Heart right ventricle (tissue), 16 donors: Measurements from ENCODE around the gene SUSD4. TPM values are rescaled to one million over a fixed set of nuclear protein-coding genes. Genes with fewer than 3 reads are reported as not detected.

ENCODE experiments used
- ATAC-seq, 8 donors: fragments of 200-7000 bp; cut with Tn5 transposase; one replicate each; pipeline ENCODE4 v1.9.1; 2020; ENCODE audit warnings: mild to moderate bottlenecking in 8 of 8, moderate library complexity in 8 of 8, moderate number of reproducible peaks in 1 of 8
- DNase-seq, 2 donors: peaks; one replicate each; pipeline ENCODE4 v3.0.0-alpha.2; 2020
- H3K27ac ChIP-seq, 10 donors: fragments of 200-600 bp; sonication (generic) in 2 of 10; one replicate each; pipeline versions ENCODE4 v1.5.0 to v1.8.0; 2020 to 2022; ENCODE audit warnings: mild to moderate bottlenecking in 3 of 10
- H3K27me3 ChIP-seq, 7 donors: fragments of 200-600 bp; one replicate each; pipeline ENCODE4 v1.8.0; 2021 to 2022; ENCODE audit warnings: mild to moderate bottlenecking in 2 of 7
- H3K36me3 ChIP-seq, 9 donors: fragments of 200-600 bp; sonication (generic) in 1 of 9; one replicate each; pipeline versions ENCODE4 v1.5.0 to v1.8.0; 2020 to 2022; ENCODE audit warnings: mild to moderate bottlenecking in 2 of 9
- H3K4me1 ChIP-seq, 9 donors: fragments of 200-600 bp; sonication (generic) in 1 of 9; one replicate each; pipeline versions ENCODE4 v1.5.0 to v1.8.0; 2020 to 2022; ENCODE audit warnings: mild to moderate bottlenecking in 4 of 9
- H3K4me3 ChIP-seq, 10 donors: fragments of 200-600 bp; sonication (generic) in 2 of 10; one replicate each; pipeline versions ENCODE4 v1.5.0 to v1.8.0; 2020 to 2022; ENCODE audit warnings: mild to moderate bottlenecking in 7 of 10, moderate library complexity in 2 of 10
- H3K9me3 ChIP-seq, 11 donors: fragments of 200-600 bp in 10 of 11; sonication (generic) in 2 of 11; one replicate each; pipeline versions ENCODE4 v1.5.0 to v1.8.0; 2013 to 2022; ENCODE audit warnings: mild to moderate bottlenecking in 2 of 11, control low read depth in 1 of 11, moderate library complexity in 1 of 11
- WGBS, 2 donors: extraction: QIAGEN DNeasy Blood & Tissue Kit; methylation state at CpG; one replicate each; pipeline ENCODE4 v1.1.7; 2013; ENCODE audit warnings: inconsistent platforms in 1 of 2; 5-methylcytosine and 5-hydroxymethylcytosine counted together
- intact Hi-C, 10 donors: fragments of 100-400 bp; cut with DNase I; formaldehyde crosslinking; loops; one replicate each; pipeline versions ENCODE4 v1.11.1 to v1.14.2; 2022
- polyA plus RNA-seq, 2 donors: library from polyadenylated mRNA; stranded (reverse); fragments of 200-250 nt; gene quantifications; one replicate each; pipeline ENCODE4 v1.2.3, GENCODE V29; 2013
- total RNA-seq, 10 donors: library from RNA; stranded (reverse); fragmentation: NEBNext Ultra II Directional in 3 of 10; extraction: Animal tissue kit (Norgen Biotek cat#: 25700) in 3 of 10; gene quantifications; one replicate each; pipeline versions ENCODE4 v1.2.1 to v1.2.4, GENCODE V29; 2021 to 2023
- TF ChIP-seq, protein P1 (sequence below), 9 donors: fragments of 200-600 bp; sonication (generic) in 2 of 9; IDR thresholded peaks; one replicate each; pipeline versions ENCODE4 v1.5.0 to v1.8.0; 2021 to 2022; ENCODE audit warnings: antibody characterized with exemption in 9 of 9, mild to moderate bottlenecking in 5 of 9, moderate library complexity in 1 of 9
- donor health status: Arrhythmogenic right ventricular cardiomyopathy.
- donor health status: ischemic (EF 13 %, LVEDD 7.1; RV severe dilation, severe dysfunction).
- donor health status: healthy with polysubstance abuse.
- donor health status: DM: no; HTN: yes; CAD: no.
- donor health status: DM: no; HTN: no; CAD: no.
- donor health status: ischemic (EF 25% LVEDD 6.9; RV normal size, moderate dysfunction).
- donor health status: ischemic (EF 25% LVEDD 5.7; RV mildly dilated, moderate dysfunction).
- donor health status: healthy.
- donor health status: DM: yes; HTN: yes; CAD: no.
- donor health status: Ischemic cardiomyopathy.
- donor health status: ischemic (EF 35%, LVEDD 5.7; RV mildly dilated, moderate dysfunction).
- donor health status: nonischemic (EF 11% LVEDD 7.7; RV severe dilation, severe dysfunction).
- donor health status: DM: yes; HTN: yes; CAD: no.
- donor health status: PGD.
- donor health status: ischemic (EF 29% LVEDD 5.4; RV normal size, mild dysfunction).
- donor health status: nonischemic (EF 23%, LVEDD 6.1; RV moderate dilation, normal function).

Gene SUSD4
- total and polyA plus RNA-seq, 12 donors: 0.99 to 36.5 (median 6.2) TPM

DNA sequence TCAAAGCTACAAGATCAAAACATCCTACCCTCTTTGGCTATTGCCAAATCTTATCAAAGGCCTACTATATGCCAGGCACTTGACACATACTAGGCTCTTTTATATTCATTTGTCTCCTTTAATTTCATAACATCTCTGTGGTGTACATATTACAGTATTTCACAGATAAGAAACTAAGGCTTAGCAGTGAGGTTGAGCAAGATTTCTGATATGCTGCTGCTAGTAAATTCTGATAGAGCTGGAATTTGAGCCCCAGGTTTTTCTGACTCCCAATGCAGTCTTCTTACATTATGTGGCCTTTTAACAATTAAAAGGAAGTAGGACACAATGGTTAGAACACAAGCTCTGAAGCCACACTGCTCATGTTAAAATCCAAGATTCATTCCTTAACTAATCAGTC lies 46.1 kb upstream of the SUSD4 start:
- H3K4me1 ChIP-seq: no peaks in the 10 kb centered on the region
- TF ChIP-seq, protein P1, sequence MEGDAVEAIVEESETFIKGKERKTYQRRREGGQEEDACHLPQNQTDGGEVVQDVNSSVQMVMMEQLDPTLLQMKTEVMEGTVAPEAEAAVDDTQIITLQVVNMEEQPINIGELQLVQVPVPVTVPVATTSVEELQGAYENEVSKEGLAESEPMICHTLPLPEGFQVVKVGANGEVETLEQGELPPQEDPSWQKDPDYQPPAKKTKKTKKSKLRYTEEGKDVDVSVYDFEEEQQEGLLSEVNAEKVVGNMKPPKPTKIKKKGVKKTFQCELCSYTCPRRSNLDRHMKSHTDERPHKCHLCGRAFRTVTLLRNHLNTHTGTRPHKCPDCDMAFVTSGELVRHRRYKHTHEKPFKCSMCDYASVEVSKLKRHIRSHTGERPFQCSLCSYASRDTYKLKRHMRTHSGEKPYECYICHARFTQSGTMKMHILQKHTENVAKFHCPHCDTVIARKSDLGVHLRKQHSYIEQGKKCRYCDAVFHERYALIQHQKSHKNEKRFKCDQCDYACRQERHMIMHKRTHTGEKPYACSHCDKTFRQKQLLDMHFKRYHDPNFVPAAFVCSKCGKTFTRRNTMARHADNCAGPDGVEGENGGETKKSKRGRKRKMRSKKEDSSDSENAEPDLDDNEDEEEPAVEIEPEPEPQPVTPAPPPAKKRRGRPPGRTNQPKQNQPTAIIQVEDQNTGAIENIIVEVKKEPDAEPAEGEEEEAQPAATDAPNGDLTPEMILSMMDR (IDR thresholded peaks at IDR 0.05): no peak
- no peak for ATAC-seq
- no peak overlapping the region for H3K4me3 ChIP-seq
- DNase-seq: no peak
- intact Hi-C loops: no loop called here
- no peaks in the 10 kb centered on the region for H3K27me3 ChIP-seq
- H3K27ac ChIP-seq: no peak overlapping the region
- no peaks in the 10 kb centered on the region for H3K9me3 ChIP-seq
- no peaks in the 10 kb centered on the region for H3K36me3 ChIP-seq

DNA sequence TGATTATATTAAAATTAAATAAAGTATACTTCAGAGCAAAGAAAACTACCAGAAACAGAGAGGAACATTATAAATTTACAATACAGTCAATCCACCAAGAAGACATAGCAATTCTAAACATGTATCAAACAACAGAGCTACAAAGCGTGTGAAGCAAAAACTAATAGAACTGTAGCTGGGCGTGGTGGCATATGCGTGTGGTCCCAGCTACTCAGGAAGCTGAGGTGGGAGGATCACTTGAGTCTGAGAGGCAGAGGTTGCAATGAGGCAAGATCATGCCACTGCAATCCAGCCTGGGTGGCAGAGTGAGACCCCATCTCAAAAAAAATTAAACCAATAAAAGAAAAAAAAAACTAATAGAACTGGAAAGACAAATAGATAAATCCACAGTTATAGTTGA lies 41.5 kb upstream of the SUSD4 start:
- Histone ChIP-seq H3K36me3 (no peaks in the 10 kb centered on the region), H3K27ac (no peak overlapping the region), H3K9me3 (no peaks in the 10 kb centered on the region), H3K4me3 (no peak overlapping the region), H3K4me1 (peaks cover 0 to 10% (median 0%) of the 10 kb centered on the region in 9 donors), H3K27me3 (no peaks in the 10 kb centered on the region)
- ATAC-seq: no peak
- TF ChIP-seq, protein P1 (IDR thresholded peaks at IDR 0.05): no peak
- 79 to 80% methylated on average over 3 of the region's 3 CpGs for WGBS, 2 donors
- intact Hi-C loops: no loop called here
- no peak for DNase-seq

DNA sequence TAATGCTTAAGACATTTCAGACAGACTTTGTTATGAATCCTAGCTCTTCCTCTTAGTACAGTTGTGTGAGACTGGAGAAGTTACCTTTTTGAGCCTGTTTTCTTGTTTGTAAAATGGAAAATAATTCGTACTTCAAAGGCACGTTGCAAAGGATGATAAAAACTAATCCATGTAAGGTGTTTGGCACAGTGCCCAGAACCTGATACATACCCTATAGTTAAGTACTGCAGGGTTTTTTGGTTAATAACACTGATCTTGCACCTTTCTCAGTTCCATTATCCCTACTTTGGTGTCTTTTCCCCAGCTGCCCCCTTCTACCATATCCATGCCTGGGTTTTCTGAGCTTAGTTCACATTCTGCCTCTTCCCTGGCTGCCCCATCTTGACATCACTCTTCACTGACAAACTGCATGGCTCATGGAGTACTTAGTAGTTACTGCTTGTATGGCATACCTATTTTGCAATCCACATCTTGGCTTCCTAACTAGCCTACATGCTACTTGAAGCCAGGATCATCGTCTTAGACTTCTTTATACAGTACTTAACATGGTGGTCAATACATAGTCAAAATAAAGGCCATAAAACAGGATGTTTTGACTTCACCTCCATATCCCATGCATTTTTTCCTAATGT lies 39.3 kb upstream of the SUSD4 start:
- Histone ChIP-seq H3K9me3 (no peaks in the 10 kb centered on the region), H3K4me1 (peaks cover 0 to 10% (median 0%) of the 10 kb centered on the region in 9 donors), H3K4me3 (no peak overlapping the region), H3K27me3 (no peaks in the 10 kb centered on the region), H3K27ac (no peak overlapping the region), H3K36me3 (no peaks in the 10 kb centered on the region)
- ATAC-seq (no peak), DNase-seq (no peak)
- 67% methylated on average over 3 of the region's 3 CpGs for WGBS, 2 donors
- intact Hi-C loops: no loop called here
- TF ChIP-seq, protein P1 (IDR thresholded peaks at IDR 0.05): no peak

DNA sequence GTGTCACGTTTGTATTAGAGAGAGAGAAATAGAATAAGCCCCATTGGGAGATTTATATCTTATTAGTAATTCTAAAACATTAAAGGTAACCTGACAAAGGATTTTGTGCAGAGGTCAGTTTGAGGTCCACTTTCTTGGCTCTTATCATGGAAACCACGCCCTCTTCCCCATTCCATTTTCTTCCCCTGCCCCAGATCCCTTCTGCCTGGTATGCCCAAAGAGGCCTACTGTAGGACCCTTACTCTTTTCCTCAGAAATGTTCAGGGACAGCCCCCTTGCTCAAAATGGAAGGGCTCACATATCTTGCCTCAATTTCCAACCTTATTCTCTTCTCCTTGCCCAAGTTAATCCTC lies 38.8 kb upstream of the SUSD4 start:
- DNase-seq: no peak
- Histone ChIP-seq H3K9me3 (no peaks in the 10 kb centered on the region), H3K27ac (no peak overlapping the region), H3K27me3 (no peaks in the 10 kb centered on the region), H3K36me3 (no peaks in the 10 kb centered on the region), H3K4me1 (peaks cover 0 to 10% (median 0%) of the 10 kb centered on the region in 9 donors), H3K4me3 (no peak overlapping the region)
- WGBS, 2 donors: 76 to 77% methylated on average over 2 of the region's 2 CpGs
- intact Hi-C loops: no loop called here
- no peak for ATAC-seq
- TF ChIP-seq, protein P1 (IDR thresholded peaks at IDR 0.05): no peak
